ENCODE data around the gene KANSL3.
A peak's percentile ranks its signal among the peaks of the same experiment; 100 is the strongest.
"Not testable (repeated sequence)": the region's sequence is repeated elsewhere in the genome, so short reads cannot be mapped to it uniquely, and the experiment has no call there.

KANSL3 gene

DNA sequence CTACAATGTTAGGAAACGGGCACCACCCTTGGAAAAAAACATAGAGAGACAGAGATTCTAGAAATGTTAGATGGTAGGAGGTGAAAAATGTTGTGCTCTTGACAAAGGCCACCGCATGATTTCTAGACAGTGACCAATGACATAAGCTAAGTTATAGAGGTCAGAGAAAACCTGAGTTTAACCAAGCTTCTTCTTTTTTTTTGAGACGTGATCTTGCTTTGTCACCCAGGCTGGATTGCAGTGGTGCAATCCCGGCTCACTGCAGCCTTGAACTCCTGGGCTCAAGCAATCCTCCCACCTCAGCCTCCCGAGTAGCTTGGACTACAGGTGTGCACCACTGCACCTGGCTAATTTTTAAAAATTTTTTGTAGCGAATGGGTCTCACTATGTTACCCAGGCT is 17.4 kb upstream of the KANSL3 start:
- no peaks in the 10 kb centered on the region for H3K4me1 ChIP-seq (ENCODE audit: control insufficient read depth in 1 of 2, insufficient read depth in 2 of 2, low read length in 2 of 2)
- H3K36me3 ChIP-seq (ENCODE audit: control insufficient read depth in 1 of 2, insufficient read depth in 2 of 2, low read length in 2 of 2): no peaks in the 10 kb centered on the region
- no peak overlapping the region for H3K27ac ChIP-seq (ENCODE audit: low read depth, low read length)
- no peak overlapping the region for H3K9ac ChIP-seq (ENCODE audit: low read depth in 1 of 2, low read length in 2 of 2)
- H3K27me3 ChIP-seq (ENCODE audit: control insufficient read depth in 1 of 2, insufficient read depth in 2 of 2, low read length in 2 of 2): no peaks in the 10 kb centered on the region
- no peaks in the 10 kb centered on the region for H3K9me3 ChIP-seq (ENCODE audit: control insufficient read depth in 1 of 2, low read length in 2 of 2)
- no peak overlapping the region for H3K4me3 ChIP-seq (ENCODE audit: low read depth in 1 of 2, low read length in 2 of 2)

DNA sequence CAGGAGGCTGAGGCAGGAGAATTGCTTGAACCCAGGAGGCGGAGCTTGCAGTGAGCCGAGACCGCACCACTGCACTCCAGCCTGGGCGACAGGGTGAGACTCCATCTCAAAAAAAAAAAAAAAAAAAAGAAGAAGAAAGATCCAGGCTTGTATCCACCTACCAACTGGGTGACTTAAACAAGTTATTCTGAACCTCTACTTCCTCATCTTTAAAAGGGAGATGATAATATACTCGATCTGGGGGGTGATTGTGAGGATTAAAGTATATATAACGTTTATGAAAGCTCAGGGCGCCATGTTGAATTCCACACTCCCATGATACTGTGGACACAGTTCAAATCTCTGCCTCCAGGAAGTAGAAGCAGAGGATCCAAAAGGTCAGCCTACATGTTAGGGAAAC is 16.7 kb upstream of the KANSL3 start:
- not testable (repeated sequence) for H3K4me1 ChIP-seq (ENCODE audit: control insufficient read depth in 1 of 2, insufficient read depth in 2 of 2, low read length in 2 of 2); H3K27ac ChIP-seq (ENCODE audit: low read depth, low read length); H3K9me3 ChIP-seq (ENCODE audit: control insufficient read depth in 1 of 2, low read length in 2 of 2); H3K27me3 ChIP-seq (ENCODE audit: control insufficient read depth in 1 of 2, insufficient read depth in 2 of 2, low read length in 2 of 2); H3K36me3 ChIP-seq (ENCODE audit: control insufficient read depth in 1 of 2, insufficient read depth in 2 of 2, low read length in 2 of 2); H3K4me3 ChIP-seq (ENCODE audit: low read depth in 1 of 2, low read length in 2 of 2); H3K9ac ChIP-seq (ENCODE audit: low read depth in 1 of 2, low read length in 2 of 2)

DNA sequence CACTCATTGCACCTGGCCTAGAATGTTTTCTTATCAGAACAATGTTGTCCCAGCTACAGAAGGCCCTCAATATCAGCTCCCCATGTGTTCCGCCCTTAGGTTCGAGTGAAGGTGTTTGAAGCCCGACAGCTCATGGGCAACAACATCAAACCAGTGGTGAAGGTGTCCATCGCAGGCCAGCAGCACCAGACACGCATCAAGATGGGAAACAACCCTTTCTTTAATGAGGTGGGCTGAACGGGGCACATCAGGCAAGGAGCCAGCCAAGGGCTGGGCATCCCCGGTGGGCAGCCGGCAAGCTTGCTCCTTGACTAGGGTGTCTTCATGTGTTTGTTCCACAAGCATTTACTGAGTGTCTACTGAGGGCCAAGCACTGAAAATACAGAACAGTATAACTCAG is 13.7 kb upstream of the KANSL3 start:
- no peaks in the 10 kb centered on the region for H3K36me3 ChIP-seq (ENCODE audit: control insufficient read depth in 1 of 2, insufficient read depth in 2 of 2, low read length in 2 of 2)
- H3K4me1 ChIP-seq (ENCODE audit: control insufficient read depth in 1 of 2, insufficient read depth in 2 of 2, low read length in 2 of 2): no peaks in the 10 kb centered on the region
- H3K9me3 ChIP-seq (ENCODE audit: control insufficient read depth in 1 of 2, low read length in 2 of 2): no peaks in the 10 kb centered on the region
- H3K27ac ChIP-seq (ENCODE audit: low read depth, low read length): no peak overlapping the region
- H3K9ac ChIP-seq (ENCODE audit: low read depth in 1 of 2, low read length in 2 of 2): no peak overlapping the region
- H3K27me3 ChIP-seq (ENCODE audit: control insufficient read depth in 1 of 2, insufficient read depth in 2 of 2, low read length in 2 of 2): no peaks in the 10 kb centered on the region
- H3K4me3 ChIP-seq (ENCODE audit: low read depth in 1 of 2, low read length in 2 of 2): no peak overlapping the region

DNA sequence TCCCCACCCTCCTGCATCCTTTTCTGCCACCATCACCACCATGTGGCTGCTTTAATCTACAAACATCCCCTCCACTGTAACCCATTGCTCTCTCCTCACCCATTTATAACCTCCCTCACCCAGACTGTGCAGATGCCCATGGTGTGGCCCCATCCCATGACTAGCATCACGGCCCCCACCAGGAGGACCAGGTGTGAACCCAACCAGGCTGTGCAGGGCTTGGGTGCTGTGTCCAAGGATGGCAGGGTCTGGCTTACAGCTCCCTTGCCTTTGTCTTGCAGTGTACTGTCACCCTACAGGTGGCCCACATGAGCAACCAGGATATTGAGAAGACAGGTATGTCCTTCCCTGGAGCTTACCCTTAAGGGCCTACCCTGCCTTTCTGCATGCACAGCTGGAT is 11.2 kb upstream of the KANSL3 start:
- Histone ChIP-seq H3K4me1 (ENCODE audit: control insufficient read depth in 1 of 2, insufficient read depth in 2 of 2, low read length in 2 of 2) (no peaks in the 10 kb centered on the region), H3K36me3 (ENCODE audit: control insufficient read depth in 1 of 2, insufficient read depth in 2 of 2, low read length in 2 of 2) (no peaks in the 10 kb centered on the region), H3K27ac (ENCODE audit: low read depth, low read length) (no peak overlapping the region), H3K4me3 (ENCODE audit: low read depth in 1 of 2, low read length in 2 of 2) (no peak overlapping the region), H3K27me3 (ENCODE audit: control insufficient read depth in 1 of 2, insufficient read depth in 2 of 2, low read length in 2 of 2) (no peaks in the 10 kb centered on the region), H3K9me3 (ENCODE audit: control insufficient read depth in 1 of 2, low read length in 2 of 2) (no peaks in the 10 kb centered on the region), H3K9ac (ENCODE audit: low read depth in 1 of 2, low read length in 2 of 2) (no peak overlapping the region)

DNA sequence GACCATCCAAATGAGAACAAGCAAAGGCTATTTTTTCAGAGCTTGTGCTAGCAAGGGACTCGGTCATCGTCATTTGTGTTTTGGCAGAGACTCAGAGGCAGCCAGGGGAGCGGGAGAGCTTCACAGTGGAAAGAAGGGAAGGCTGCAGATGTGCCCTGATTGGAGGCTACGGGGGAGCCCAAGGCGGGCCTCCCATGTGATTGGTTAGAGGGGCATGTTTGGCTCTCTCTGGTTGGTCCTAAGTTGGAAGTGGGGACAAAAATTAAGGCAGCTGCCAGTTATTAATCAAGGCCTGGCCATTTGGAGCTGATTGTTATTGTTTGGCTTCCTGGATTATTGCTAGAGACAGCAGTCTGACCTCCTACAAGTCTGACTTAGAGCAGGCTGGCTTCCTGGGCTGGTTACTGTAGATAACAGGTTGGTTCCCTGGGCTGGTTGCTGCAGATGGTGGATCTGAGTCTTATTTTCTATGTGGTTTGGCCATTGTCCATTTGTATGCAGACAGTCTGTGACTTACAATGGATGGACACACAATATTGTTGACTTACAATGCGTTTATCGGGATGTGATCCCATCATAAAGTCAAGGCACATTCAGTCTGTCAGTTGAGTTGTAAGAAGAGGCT is 10.3 kb upstream of the KANSL3 start:
- no peak overlapping the region for H3K4me3 ChIP-seq (ENCODE audit: low read depth in 1 of 2, low read length in 2 of 2)
- H3K27ac ChIP-seq (ENCODE audit: low read depth, low read length): no peak overlapping the region
- H3K4me1 ChIP-seq (ENCODE audit: control insufficient read depth in 1 of 2, insufficient read depth in 2 of 2, low read length in 2 of 2): no peaks in the 10 kb centered on the region
- H3K9me3 ChIP-seq (ENCODE audit: control insufficient read depth in 1 of 2, low read length in 2 of 2): no peaks in the 10 kb centered on the region
- no peaks in the 10 kb centered on the region for H3K27me3 ChIP-seq (ENCODE audit: control insufficient read depth in 1 of 2, insufficient read depth in 2 of 2, low read length in 2 of 2)
- no peak overlapping the region for H3K9ac ChIP-seq (ENCODE audit: low read depth in 1 of 2, low read length in 2 of 2)
- no peaks in the 10 kb centered on the region for H3K36me3 ChIP-seq (ENCODE audit: control insufficient read depth in 1 of 2, insufficient read depth in 2 of 2, low read length in 2 of 2)

DNA sequence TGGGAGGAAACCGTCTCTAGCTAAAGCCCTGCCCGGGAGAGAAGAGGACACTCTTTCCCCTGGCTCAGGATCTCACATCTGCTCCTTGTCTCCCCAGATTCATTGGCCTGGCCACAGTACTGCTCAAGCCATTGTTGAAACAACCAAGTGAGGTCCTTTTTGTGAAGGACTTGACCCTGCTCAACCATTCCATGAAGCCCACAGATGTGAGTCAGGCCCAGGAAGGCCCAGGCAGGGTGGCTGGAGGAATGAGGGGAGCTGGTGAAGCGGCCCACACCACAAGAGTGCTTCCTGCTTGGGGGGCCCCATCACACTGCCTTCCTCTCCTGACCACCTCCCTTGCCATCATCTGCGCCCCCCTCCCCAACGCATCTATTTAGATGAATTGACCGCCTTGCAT is 9.6 kb upstream of the KANSL3 start:
- H3K27me3 ChIP-seq (ENCODE audit: control insufficient read depth in 1 of 2, insufficient read depth in 2 of 2, low read length in 2 of 2): no peaks in the 10 kb centered on the region
- H3K4me1 ChIP-seq (ENCODE audit: control insufficient read depth in 1 of 2, insufficient read depth in 2 of 2, low read length in 2 of 2): no peaks in the 10 kb centered on the region
- no peaks in the 10 kb centered on the region for H3K36me3 ChIP-seq (ENCODE audit: control insufficient read depth in 1 of 2, insufficient read depth in 2 of 2, low read length in 2 of 2)
- H3K9me3 ChIP-seq (ENCODE audit: control insufficient read depth in 1 of 2, low read length in 2 of 2): no peaks in the 10 kb centered on the region
- no peak overlapping the region for H3K27ac ChIP-seq (ENCODE audit: low read depth, low read length)
- no peak overlapping the region for H3K9ac ChIP-seq (ENCODE audit: low read depth in 1 of 2, low read length in 2 of 2)
- H3K4me3 ChIP-seq (ENCODE audit: low read depth in 1 of 2, low read length in 2 of 2): no peak overlapping the region

DNA sequence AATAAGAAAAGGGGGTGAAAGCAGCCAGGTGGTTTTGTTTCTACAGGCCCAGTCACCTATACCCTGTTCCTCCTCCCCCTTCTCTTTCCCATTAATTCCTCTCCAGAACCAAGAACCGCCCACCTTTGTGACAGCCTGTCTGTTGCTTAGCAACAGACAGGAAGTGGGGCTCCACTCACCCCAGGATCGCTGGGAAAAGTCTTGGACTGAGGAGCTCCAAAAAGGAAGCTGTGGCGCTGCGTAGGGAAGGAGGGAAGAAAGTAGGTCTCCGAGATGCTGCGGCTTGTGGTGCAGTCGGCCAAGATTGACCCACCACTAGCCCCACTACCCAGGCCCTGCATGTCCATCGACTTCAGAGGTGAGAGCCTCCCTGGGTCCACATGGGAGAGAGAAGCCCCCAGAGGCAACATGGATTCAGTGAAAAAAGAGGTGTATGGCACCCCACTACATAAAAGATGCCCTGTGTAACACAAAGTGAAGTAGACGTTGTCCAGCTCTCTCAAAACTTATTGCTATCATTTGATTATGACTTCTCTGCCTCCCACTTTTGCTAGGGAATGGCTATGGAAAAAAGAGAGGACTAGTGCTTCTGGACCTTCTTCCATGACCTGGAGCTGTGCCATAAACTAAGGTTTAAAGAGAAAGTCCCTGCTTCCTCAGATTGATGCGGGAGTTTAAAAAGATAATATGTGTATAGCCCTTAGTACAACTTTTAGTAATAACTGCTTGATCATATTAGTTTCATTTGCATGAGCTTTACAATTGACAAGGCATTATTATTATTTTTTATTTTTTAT is 4.7 kb upstream of the KANSL3 start, which contains the start of gene FER1L5:
FER1L5 (plus strand) TSS at position 201 of the 797 bp plus-strand sequence; CDS start at position 274, 73 bp downstream.
- peak within 1 kb of the TSS; percentile 13 to 21 for H3K4me3 ChIP-seq (ENCODE audit: low read depth in 1 of 2, low read length in 2 of 2)
- H3K36me3 ChIP-seq (ENCODE audit: control insufficient read depth in 1 of 2, insufficient read depth in 2 of 2, low read length in 2 of 2): no peaks in the 10 kb centered on the region
- no peaks in the 10 kb centered on the region for H3K9me3 ChIP-seq (ENCODE audit: control insufficient read depth in 1 of 2, low read length in 2 of 2)
- no peaks in the 10 kb centered on the region for H3K27me3 ChIP-seq (ENCODE audit: control insufficient read depth in 1 of 2, insufficient read depth in 2 of 2, low read length in 2 of 2)
- no peak within 1 kb of the TSS for H3K9ac ChIP-seq (ENCODE audit: low read depth in 1 of 2, low read length in 2 of 2)
- no peak within 1 kb of the TSS for H3K27ac ChIP-seq (ENCODE audit: low read depth, low read length)
- peaks cover 0 to 5% of the 10 kb centered on the region in 2 donors for H3K4me1 ChIP-seq (ENCODE audit: control insufficient read depth in 1 of 2, insufficient read depth in 2 of 2, low read length in 2 of 2)

DNA sequence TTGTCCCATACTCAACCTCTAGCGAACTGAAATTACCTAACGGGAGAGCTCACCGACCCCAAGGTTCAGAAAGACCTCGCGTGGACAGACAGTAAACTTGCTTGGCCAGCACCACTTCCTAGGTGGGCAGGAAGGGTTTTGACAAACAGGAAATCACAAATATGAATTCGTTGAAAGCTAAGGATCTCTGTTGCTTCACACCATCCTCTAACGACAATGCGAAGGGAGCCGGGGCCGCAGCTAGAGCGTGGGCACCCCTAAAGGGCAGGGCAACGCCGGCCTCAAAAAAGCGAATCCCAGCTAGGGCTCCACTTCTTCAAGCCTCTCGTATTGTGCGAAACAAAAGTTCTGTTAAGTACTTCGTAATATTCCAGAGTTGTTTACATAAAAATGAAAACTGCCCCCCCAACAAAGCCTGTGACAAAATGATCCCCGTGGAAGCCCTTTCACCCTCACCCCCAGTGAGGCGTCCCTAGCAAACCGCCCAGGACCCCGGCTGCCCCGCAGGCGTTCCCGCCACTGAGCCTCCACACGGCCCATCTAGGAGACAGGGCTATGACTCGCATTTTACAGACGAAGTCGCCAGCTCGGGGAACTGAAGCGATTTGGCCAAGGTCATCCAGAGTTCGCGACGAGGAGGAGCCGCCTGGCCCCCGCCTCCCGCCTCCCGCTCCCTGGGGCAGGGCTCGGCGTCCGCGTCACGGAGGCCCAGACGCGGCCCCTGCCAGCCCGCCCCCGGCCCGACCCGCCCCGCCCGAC is 548 bp downstream of the KANSL3 start:
- H3K36me3 ChIP-seq (ENCODE audit: control insufficient read depth in 1 of 2, insufficient read depth in 2 of 2, low read length in 2 of 2): no peaks in the 10 kb centered on the region
- no peaks in the 10 kb centered on the region for H3K9me3 ChIP-seq (ENCODE audit: control insufficient read depth in 1 of 2, low read length in 2 of 2)
- H3K4me3 ChIP-seq (ENCODE audit: low read depth in 1 of 2, low read length in 2 of 2): peak overlapping the region; percentile 71 to 81
- peak overlapping the region; percentile 91 to 93 for H3K9ac ChIP-seq (ENCODE audit: low read depth in 1 of 2, low read length in 2 of 2)
- no peaks in the 10 kb centered on the region for H3K27me3 ChIP-seq (ENCODE audit: control insufficient read depth in 1 of 2, insufficient read depth in 2 of 2, low read length in 2 of 2)
- H3K27ac ChIP-seq (ENCODE audit: low read depth, low read length): peak overlapping the region; percentile 92
- H3K4me1 ChIP-seq (ENCODE audit: control insufficient read depth in 1 of 2, insufficient read depth in 2 of 2, low read length in 2 of 2): peaks cover 18 to 23% of the 10 kb centered on the region in 2 donors

DNA sequence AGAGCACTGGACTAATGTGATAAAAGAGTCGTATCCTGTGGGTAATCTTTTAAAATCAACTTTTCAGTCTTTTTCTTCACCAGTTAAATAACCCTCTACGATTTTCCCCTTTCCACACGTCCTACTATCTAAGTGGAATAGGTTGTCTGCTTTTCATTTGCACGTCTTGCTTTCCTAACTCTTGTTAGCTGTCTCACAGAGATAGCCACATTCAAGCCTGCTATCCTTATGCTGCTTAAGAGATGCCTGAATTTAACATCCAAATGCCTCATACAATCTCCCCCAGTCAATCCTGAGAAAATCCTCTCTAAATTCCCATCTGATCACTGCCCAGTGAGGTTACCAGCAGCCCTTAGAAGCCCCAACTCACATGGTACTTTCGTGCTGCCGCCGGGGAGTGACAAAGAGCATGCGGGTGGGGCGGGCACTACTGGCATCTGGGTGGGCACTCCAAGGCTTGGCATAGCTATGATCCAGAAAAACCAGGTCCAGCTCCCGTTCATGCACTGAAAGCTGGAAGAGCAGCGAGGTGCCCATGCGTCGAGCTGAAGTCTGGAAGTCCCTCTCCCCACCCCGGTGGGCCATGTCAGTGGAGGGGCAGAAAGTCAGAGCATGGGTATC is 1.5 kb downstream of the KANSL3 start:
- no peaks in the 10 kb centered on the region for H3K27me3 ChIP-seq (ENCODE audit: control insufficient read depth in 1 of 2, insufficient read depth in 2 of 2, low read length in 2 of 2)

DNA sequence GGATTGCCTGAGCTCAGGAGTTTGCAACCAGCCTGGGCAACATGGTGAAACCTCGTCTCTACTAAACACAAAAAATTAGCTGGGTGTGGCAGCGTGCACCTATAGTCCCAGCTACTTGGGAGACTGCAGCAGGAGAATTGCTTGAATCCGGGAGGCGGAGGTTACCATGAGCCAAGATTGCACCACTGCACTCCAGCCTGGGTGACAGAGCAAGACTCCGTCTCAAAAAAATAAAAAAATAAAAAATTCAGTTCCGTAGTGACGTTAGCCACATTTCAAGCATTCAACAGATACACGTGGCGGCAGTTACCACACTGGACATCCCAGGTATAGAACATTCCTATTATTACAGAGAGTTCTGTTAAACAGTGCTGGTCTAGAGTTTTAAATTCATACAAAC is 4.5 kb downstream of the KANSL3 start:
- Histone ChIP-seq H3K9me3 (ENCODE audit: control insufficient read depth in 1 of 2, low read length in 2 of 2) (no peaks in the 10 kb centered on the region), H3K36me3 (ENCODE audit: control insufficient read depth in 1 of 2, insufficient read depth in 2 of 2, low read length in 2 of 2) (peaks cover 14 to 25% of the 10 kb centered on the region in 2 donors), H3K27me3 (ENCODE audit: control insufficient read depth in 1 of 2, insufficient read depth in 2 of 2, low read length in 2 of 2) (no peaks in the 10 kb centered on the region), H3K27ac (ENCODE audit: low read depth, low read length) (no peak overlapping the region), H3K9ac (ENCODE audit: low read depth in 1 of 2, low read length in 2 of 2) (no peak overlapping the region), H3K4me1 (ENCODE audit: control insufficient read depth in 1 of 2, insufficient read depth in 2 of 2, low read length in 2 of 2) (peaks cover 18 to 21% of the 10 kb centered on the region in 2 donors), H3K4me3 (ENCODE audit: low read depth in 1 of 2, low read length in 2 of 2) (no peak overlapping the region)

More for the DNA sequence above, 1.5 kb downstream of the KANSL3 start:
- H3K36me3 ChIP-seq (ENCODE audit: control insufficient read depth in 1 of 2, insufficient read depth in 2 of 2, low read length in 2 of 2): peaks cover 0 to 4% of the 10 kb centered on the region in 2 donors
- H3K27ac ChIP-seq (ENCODE audit: low read depth, low read length): no peak overlapping the region
- peak overlapping the region; percentile 71 to 81 for H3K4me3 ChIP-seq (ENCODE audit: low read depth in 1 of 2, low read length in 2 of 2)
- peaks cover 18 to 23% of the 10 kb centered on the region in 2 donors for H3K4me1 ChIP-seq (ENCODE audit: control insufficient read depth in 1 of 2, insufficient read depth in 2 of 2, low read length in 2 of 2)
- H3K9me3 ChIP-seq (ENCODE audit: control insufficient read depth in 1 of 2, low read length in 2 of 2): no peaks in the 10 kb centered on the region
- peak overlapping the region; percentile 91 to 93 for H3K9ac ChIP-seq (ENCODE audit: low read depth in 1 of 2, low read length in 2 of 2)

Data from duodenal mucosa (tissue), 2 donors.